Hepatocyte (in vitro differentiated cells): ENCODE results near the gene ACER1. TPM values are rescaled to one million over a fixed set of nuclear protein-coding genes. Genes with fewer than 3 reads are reported as not detected.

Experiments used
- DNase-seq: peaks from one replicate; pipeline ENCODE4 v3.0.0-alpha.2; 2016; ENCODE audit warnings: low spot score
- H2AFZ ChIP-seq: fragments of 200-600 bp; sonication (generic); 2 replicates; pipeline ENCODE4 v1.6.0; 2016; ENCODE audit warnings: antibody characterized with exemption, mild to moderate bottlenecking
- H3K27ac ChIP-seq: fragments of 200-600 bp; sonication (generic); 2 replicates; pipeline ENCODE4 v1.5.1; 2016; ENCODE audit warnings: mild to moderate bottlenecking
- H3K27me3 ChIP-seq: fragments of 200-600 bp; sonication (generic); 2 replicates; pipeline ENCODE4 v1.6.1; 2016
- H3K36me3 ChIP-seq: fragments of 200-600 bp; sonication (generic); replicated peaks from 2 replicates; pipeline ENCODE4 v1.5.1; 2016; ENCODE audit warnings: low read depth; ENCODE audit not compliant: insufficient read depth
- H3K4me1 ChIP-seq: fragments of 200-600 bp; sonication (generic); 2 replicates; pipeline ENCODE4 v1.5.1; 2016; ENCODE audit warnings: mild to moderate bottlenecking, moderate library complexity; ENCODE audit not compliant: insufficient read depth
- H3K4me2 ChIP-seq: fragments of 200-600 bp; sonication (generic); 2 replicates; pipeline ENCODE4 v1.6.0; 2016
- H3K4me3 ChIP-seq: fragments of 200-600 bp; sonication (generic); 2 replicates; pipeline ENCODE4 v1.5.1; 2016; ENCODE audit warnings: mild to moderate bottlenecking
- H3K79me2 ChIP-seq: fragments of 200-600 bp; sonication (generic); 2 replicates; pipeline ENCODE4 v1.6.0; 2017; ENCODE audit warnings: mild to moderate bottlenecking
- H3K9me2 ChIP-seq: fragments of 200-600 bp; sonication (generic); replicated peaks from 2 replicates; pipeline ENCODE4 v1.6.0; 2017; ENCODE audit warnings: mild to moderate bottlenecking; ENCODE audit not compliant: insufficient read depth
- H3K9me3 ChIP-seq: fragments of 200-600 bp; sonication (generic); 2 replicates; pipeline ENCODE4 v1.5.1; 2016; ENCODE audit warnings: low read depth, mild to moderate bottlenecking
- H4K20me1 ChIP-seq: fragments of 200-600 bp; sonication (generic); 2 replicates; pipeline ENCODE4 v1.6.0; 2016; ENCODE audit warnings: mild to moderate bottlenecking; ENCODE audit not compliant: insufficient read depth, poor library complexity, severe bottlenecking
- CTCF ChIP-seq: fragments of 200-600 bp; sonication (generic); IDR thresholded peaks from 2 replicates; pipeline ENCODE4 v1.5.1; 2016; ENCODE audit warnings: antibody characterized with exemption, mild to moderate bottlenecking; ENCODE audit not compliant: poor library complexity
- EZH2 ChIP-seq: fragments of 200-600 bp; sonication (generic); IDR thresholded peaks from 2 replicates; pipeline ENCODE4 v1.6.1; 2016; ENCODE audit warnings: antibody characterized with exemption, mild to moderate bottlenecking, borderline replicate concordance
- EZH2phosphoT487 ChIP-seq: fragments of 200-600 bp; sonication (generic); IDR thresholded peaks from one replicate; pipeline ENCODE4 v1.6.1; 2018; ENCODE audit warnings: antibody characterized with exemption, mild to moderate bottlenecking, low read depth, moderate library complexity; ENCODE audit not compliant: unreplicated experiment, severe bottlenecking
- WGBS: methylation state at CpG from one replicate; pipeline ENCODE4 v1.1.6; 2016; ENCODE audit warnings: low lambda C conversion rate; ENCODE audit errors: missing lambda C conversion rate; 5-methylcytosine and 5-hydroxymethylcytosine counted together
- polyA plus RNA-seq: library from polyadenylated mRNA; unstranded; fragments of >200 nt; fragmentation: Nextera tagmentation; extraction: Ambion mirVana; gene quantifications from 2 replicates; pipeline ENCODE4 v1.2.1, GENCODE V29; 2016
- total RNA-seq: library from RNA; depleted of rRNA; stranded (reverse); fragments of >200 nt; gene quantifications from 2 replicates; pipeline ENCODE4 v1.2.3, GENCODE V29; 2014

Gene ACER1
- total and polyA plus RNA-seq, 2 experiments from 2014 or later = not detected

- no peak for DNase-seq
- WGBS = 64% methylated on average over 8 of the region's 9 CpGs
- Histone ChIP-seq H3K79me2 (no peaks in the 10 kb centered on the region), H3K9me2 (no peaks in the 10 kb centered on the region), H3K9me3 (no peaks in the 10 kb centered on the region), H4K20me1 (no peaks in the 10 kb centered on the region), H2AFZ (no peak overlapping the region), H3K27ac (no peak overlapping the region), H3K27me3 (no peaks in the 10 kb centered on the region), H3K4me2 (no peak overlapping the region), H3K4me1 (no peaks in the 10 kb centered on the region), H3K36me3 (no peaks in the 10 kb centered on the region), H3K4me3 (no peak overlapping the region)
- TF ChIP-seq EZH2 (no peak), CTCF (no peak), EZH2phosphoT487 (no peak)
Measured at GRCh38 chr19:6312018-6312417, 21.4 kb downstream of the ACER1 start.

GRCh38 chr19:6298413-6298812, 35.0 kb downstream of the ACER1 start:
- no peaks in the 10 kb centered on the region for H3K79me2 ChIP-seq
- H3K4me2 ChIP-seq = no peak overlapping the region
- no peak overlapping the region for H3K4me3 ChIP-seq
- no peaks in the 10 kb centered on the region for H3K4me1 ChIP-seq
- TF ChIP-seq CTCF (no peak), EZH2 (no peak), EZH2phosphoT487 (no peak)
- no peaks in the 10 kb centered on the region for H3K9me2 ChIP-seq
- no peak overlapping the region for H3K27ac ChIP-seq
- H4K20me1 ChIP-seq = no peaks in the 10 kb centered on the region
- H2AFZ ChIP-seq = no peak overlapping the region
- DNase-seq = no peak
- 91% methylated on average over 5 of the region's 5 CpGs for WGBS
- H3K9me3 ChIP-seq = no peaks in the 10 kb centered on the region
- no peaks in the 10 kb centered on the region for H3K27me3 ChIP-seq
- no peaks in the 10 kb centered on the region for H3K36me3 ChIP-seq

GRCh38 chr19:6297202-6297601, 36.2 kb downstream of the ACER1 start:
- Histone ChIP-seq H3K27me3 (no peaks in the 10 kb centered on the region), H4K20me1 (no peaks in the 10 kb centered on the region), H3K4me1 (no peaks in the 10 kb centered on the region), H3K9me2 (no peaks in the 10 kb centered on the region), H3K79me2 (no peaks in the 10 kb centered on the region), H2AFZ (no peak overlapping the region), H3K9me3 (no peaks in the 10 kb centered on the region), H3K36me3 (no peaks in the 10 kb centered on the region), H3K27ac (no peak overlapping the region), H3K4me2 (no peak overlapping the region), H3K4me3 (no peak overlapping the region)
- DNase-seq = no peak
- WGBS = 85% methylated on average over 6 of the region's 6 CpGs
- no peak for TF ChIP-seq EZH2
- TF ChIP-seq EZH2phosphoT487 = no peak
- TF ChIP-seq CTCF = no peak

GRCh38 chr19:6292006-6292405, 41.4 kb downstream of the ACER1 start:
- no peak overlapping the region for H3K27ac ChIP-seq
- H3K36me3 ChIP-seq = no peaks in the 10 kb centered on the region
- H3K4me1 ChIP-seq = no peaks in the 10 kb centered on the region
- H3K27me3 ChIP-seq = no peaks in the 10 kb centered on the region
- no peaks in the 10 kb centered on the region for H4K20me1 ChIP-seq
- no peak overlapping the region for H3K4me3 ChIP-seq
- TF ChIP-seq CTCF (no peak), EZH2phosphoT487 (no peak), EZH2 (no peak)
- no peaks in the 10 kb centered on the region for H3K79me2 ChIP-seq
- H3K9me3 ChIP-seq = no peaks in the 10 kb centered on the region
- 68% methylated on average over 4 of the region's 4 CpGs for WGBS
- no peaks in the 10 kb centered on the region for H3K9me2 ChIP-seq
- no peak overlapping the region for H2AFZ ChIP-seq
- H3K4me2 ChIP-seq = no peak overlapping the region
- no peak for DNase-seq
